ENCODE results near the gene ADCK1. TPM values are rescaled to one million over a fixed set of nuclear protein-coding genes. Genes with fewer than 3 reads are reported as not detected.
"Not testable (repeated sequence)": the region's sequence is repeated elsewhere in the genome, so short reads cannot be mapped to it uniquely, and the experiment has no call there.

ADCK1 gene
- total RNA-seq, 1 experiment from 2014 or later = 5.1 TPM

DNA sequence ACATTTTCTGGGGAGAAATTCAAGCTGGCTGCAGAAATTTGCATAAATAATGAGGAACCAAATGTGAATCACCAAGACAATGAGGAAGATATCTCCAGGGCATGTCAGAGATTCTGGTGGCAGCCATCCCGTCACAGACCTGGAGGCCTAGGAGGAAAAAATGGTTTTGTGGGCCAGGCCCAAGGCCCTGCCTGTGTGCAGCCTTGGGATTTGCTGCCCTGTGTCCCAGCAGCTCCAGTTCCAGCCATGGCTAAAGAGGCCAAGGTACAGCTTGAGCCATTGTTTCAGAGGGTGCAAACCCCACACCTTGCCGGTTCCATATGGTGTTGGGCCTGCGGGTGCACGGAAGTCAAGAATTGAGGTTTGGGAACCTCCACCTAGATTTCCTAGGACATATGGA lies 147.5 kb downstream of the ADCK1 start:
- DNase-seq (ENCODE audit: low read depth) = no peak

DNA sequence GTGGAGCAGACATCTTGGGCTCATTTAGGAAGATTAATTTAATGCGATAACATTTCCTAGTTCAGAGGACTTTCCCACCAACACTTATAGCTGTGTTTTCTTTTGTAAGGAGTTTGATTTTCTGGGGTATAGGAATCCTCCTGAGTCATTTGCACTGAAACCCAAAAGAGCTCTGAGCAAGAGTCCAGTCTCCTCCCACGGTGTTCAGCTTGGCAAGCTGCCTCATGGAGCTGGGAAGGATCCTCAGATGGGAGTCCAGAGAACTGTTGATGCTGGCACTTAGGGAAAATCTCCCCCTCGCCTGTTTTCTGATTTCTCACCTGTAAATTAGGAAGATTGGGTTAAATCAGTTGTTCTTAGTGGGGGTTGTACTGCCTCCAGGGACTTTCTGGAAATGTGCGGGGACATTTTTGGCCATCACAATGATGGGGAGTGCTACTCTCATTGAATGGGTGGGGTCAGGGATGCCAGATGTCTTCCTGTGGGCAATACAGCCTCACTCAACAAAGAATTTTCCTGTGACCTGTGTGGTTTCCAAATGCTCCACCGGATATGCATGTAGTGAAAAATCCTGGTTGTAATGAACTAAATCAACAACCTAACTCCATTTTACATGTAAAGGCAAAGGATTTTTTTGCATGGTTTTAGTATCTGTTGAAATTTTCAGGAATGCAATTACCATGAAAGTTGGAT lies 150.6 kb downstream of the ADCK1 start:
- DNase-seq (ENCODE audit: low read depth) = no peak

- no peak for DNase-seq (ENCODE audit: low read depth)
Measured at GRCh38 chr14:77955816-77956484, 156.0 kb downstream of the ADCK1 start.

DNA sequence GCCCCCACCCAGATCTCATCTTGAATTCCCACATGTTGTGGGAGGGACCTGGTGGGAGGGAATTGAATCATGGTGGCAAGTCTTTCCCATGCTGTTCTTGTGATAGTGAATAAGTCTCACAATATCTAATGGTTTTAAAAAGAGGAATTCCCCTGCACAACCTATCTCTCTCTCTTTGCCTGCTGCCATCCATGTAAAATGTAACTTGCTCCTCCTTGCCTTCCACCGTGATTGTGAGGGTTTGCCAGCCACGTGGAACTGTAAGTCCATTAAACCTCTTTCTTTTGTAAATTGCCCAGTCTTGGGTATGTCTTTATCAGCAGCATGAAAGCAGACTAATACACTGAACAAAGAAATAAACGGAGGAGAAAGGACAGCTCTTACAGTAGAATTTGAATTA lies 159.8 kb downstream of the ADCK1 start:
- DNase-seq (ENCODE audit: low read depth) = not testable (repeated sequence)

DNA sequence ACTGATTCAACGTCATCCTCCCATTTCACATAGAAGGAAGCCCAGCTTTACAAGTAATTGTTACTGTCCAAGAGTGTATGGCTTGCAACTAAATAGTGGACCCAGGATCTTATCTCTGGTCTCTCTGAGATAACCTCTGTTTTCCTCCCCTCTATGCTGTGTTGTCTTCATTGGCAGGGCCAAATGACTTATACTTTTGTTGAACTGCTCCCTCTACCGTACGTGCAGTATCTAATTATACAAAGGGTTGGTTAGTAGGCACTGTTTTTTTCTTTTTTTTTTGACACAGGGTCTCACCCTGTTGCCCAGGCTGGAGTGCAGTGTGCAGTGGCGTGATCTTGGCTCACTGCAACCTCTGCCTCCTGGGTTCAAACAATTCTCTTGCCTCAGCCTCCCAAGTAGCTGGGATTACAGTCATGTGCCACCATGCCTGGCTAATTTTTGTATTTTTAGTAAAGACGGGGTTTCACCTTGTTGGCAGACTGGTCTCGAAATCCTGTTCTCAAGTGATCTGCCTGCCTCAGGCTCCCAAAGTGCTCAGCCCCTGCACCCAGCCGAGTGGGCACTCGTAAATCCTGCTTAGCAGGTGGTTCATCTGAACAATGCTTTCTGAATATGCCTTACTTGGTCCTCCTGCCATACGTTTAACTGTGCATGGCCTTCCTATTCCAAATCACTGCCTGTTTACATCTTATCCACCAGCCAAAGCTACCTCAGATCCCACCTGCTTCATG lies 162.1 kb downstream of the ADCK1 start:
- DNase-seq (ENCODE audit: low read depth) = peak; percentile 2

DNA sequence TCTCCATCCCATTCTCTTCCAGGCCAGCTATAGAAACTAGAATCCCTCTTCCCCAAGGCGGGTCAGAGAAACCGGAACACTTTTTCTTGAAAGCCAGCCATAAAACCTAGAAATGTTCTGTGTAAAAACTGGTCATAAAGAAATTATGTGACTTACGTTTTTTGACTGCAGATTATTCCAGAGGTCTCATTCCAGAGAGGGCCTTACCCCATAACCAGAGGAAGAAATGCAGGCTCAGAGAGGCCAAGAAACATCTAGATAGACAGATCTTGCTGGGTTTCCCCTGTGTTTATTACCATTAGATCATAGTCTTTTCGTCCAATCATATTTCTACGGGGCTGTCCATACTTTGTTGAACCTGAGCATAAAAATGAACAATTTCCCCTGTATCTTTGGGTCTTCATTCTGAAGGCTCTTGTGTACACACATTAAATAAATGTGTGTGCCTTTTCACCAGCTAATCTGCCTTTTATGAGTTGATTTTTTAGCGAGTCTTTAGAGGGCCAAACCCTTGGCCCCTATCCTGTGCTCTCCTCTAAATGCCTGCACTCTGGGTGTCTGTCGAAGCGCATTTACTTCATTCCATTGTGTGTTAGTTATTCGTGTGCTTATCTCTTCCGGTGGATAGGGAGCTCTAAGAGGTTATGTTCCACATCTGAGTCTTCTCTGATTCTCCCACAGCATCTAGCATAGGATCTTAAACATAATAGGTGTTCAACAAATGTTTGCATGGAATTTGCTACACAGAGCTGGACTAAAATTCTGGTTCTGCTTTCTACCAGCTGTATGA lies 163.0 kb downstream of the ADCK1 start:
- DNase-seq (ENCODE audit: low read depth) = no peak

DNA sequence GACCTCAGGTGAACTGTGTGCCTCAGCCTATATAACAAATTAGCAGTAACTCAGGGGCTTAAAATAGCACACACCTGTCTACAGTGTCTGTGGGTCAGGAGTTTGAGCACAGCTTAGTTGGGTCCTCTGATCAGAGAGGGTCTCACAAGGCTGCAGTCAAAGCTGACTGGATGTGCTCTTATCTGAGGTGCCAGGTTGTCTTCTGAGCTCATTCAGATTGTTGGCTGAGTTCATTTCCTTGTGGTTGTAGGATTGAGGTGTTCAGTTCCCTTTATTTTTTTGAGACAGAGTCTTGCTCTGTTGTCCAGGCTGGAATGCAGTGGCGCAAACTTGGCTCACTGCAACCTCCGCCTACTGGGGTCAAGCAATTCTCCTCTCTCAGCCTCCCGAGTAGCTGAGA lies 164.7 kb downstream of the ADCK1 start:
- no peak for DNase-seq (ENCODE audit: low read depth)

DNA sequence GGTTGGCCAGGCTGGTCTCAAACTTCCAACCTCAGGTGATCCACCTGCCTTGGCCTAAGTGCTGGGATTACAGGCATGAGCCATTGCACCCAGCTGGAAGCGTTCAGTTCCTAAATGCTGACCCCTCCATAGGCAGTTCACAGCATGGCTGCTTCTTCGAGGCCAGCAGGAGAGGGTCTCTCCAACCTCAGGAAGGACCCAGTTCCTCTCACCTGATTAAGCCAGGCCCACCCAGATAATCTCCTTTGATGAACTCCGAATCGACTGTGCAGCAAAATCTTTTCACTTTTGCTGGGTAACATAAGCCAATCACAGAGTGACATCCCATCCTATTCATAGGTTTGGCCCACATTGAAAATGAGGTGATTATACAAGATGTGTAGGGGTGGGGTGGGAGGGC lies 165.1 kb downstream of the ADCK1 start:
- DNase-seq (ENCODE audit: low read depth) = no peak

- peak; percentile 14 for DNase-seq (ENCODE audit: low read depth)
Measured at GRCh38 chr14:77965919-77966435, 166.1 kb downstream of the ADCK1 start.

GRCh38 chr14:77967110-77967509 lies 167.2 kb downstream of the ADCK1 start:
- no peak for DNase-seq (ENCODE audit: low read depth)

DNA sequence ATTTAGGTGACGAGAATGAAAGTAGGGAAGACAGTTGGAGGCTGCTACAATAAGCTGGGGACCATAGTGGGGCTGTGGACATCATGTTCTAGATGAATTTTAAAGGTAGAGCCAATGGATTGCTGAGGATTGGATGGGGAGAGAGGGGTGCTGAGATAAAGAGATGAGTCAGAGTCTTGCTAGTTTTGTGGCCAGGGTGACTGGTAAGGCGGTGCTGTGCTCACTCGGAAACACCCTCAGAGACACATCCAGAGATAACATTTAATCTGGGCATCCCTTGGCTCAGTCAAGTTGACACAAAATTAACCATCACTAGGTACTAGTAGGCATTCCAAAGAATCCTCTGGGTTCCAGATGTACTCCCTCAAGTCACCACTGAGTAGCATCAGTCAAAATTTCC lies 170.7 kb downstream of the ADCK1 start:
- no peak for DNase-seq (ENCODE audit: low read depth)

- DNase-seq (ENCODE audit: low read depth) = no peak
Measured at GRCh38 chr14:77973246-77973645, 173.3 kb downstream of the ADCK1 start.

DNA sequence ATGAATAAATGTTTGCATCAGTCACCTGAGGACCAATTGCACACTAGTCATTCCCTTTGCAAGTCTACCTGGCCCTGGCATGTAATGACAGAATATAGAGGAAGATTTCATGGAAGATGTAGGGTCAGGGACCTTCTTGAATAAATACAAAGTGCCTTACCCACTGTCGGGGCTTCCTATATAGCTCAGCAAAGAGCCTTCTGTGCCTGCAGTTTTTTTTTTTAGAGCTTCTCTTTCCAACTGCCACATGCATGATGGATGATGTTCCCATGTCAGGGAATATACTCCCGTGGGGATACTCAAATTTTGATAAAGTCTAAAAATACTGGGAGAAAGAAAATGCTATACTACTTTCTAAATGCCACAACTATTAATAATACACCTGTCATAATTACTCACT lies 176.7 kb downstream of the ADCK1 start:
- no peak for DNase-seq (ENCODE audit: low read depth)

DNA sequence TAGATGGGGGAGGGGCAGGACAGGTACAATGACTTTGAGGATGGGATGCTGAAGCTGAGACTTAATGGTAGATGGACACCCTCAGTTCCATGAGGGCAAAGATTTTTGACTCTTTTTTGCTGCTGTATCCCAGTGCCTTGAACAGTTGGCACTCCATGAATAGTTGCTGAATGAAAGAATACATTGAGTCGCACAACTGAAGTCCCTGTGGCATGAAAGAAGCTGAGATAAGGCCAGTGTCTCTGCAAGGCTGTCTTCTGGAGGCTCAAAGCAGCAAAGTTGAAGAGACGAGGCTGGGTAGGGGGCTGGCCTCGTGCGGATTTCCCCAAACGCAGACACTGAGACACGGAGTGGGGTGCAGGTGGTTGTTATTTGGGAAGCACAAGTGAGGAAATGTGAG lies 179.3 kb downstream of the ADCK1 start:
- no peak for DNase-seq (ENCODE audit: low read depth)

GRCh38 chr14:77979666-77980351 lies 179.9 kb downstream of the ADCK1 start:
- DNase-seq (ENCODE audit: low read depth) = no peak

DNA sequence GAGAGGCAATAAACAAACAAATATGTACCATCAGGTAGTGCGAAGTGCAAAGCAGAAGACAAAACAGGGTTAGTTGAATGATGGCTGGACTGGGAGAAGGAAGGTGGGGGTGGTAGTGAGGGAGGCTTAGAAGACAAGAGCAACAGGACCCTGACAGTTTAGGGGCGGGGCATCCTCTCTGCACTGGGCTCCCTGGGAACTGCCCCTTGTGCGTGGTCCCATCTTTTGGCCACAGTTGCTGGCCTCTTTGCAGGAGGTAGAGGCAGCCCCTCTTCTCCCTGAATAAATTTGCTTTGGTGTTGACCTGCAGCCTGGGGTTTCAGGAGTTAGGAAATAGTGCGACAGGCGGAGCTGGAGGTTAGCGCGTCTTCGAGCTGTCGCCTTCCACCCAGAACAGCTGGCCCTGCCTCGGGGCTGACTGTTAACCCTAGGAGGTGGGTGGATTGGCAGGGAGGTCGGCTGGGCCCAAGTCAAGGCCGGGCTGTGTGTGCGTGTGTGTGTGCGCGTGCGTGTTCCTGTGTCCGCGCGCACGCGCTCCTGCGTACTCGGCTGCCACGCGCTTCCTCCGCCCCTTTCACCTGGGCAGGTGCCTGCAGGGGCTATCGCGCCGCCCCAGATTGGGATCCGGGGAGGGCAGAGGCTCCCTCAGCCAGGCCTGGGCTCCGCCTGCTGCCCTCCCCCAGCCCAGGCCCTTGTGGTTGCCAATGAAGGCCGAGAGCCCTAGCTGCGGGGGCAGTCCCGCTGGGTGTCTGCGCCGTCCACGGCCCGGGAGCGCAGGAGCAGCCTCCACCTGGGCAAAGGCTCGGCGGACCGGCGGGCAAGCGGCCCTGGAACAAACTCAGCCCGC lies 180.8 kb downstream of the ADCK1 start:
- DNase-seq (ENCODE audit: low read depth) = no peak

Measured in LHCN-M2 (cell line).